ENCODE measurements around the gene GSK3A.

- TF ChIP-seq POLR2A (IDR thresholded peaks at IDR 0.05): no peak
- no peak for TF ChIP-seq CTCF (IDR thresholded peaks at IDR 0.05)
Observed at GRCh38 chr19:42249769-42250168, 7.4 kb upstream of the GSK3A start.

All from body of pancreas (tissue), 4 donors.